ENCODE results near the gene SDE2.
"Not testable (repeated sequence)": the region's sequence is repeated elsewhere in the genome, so short reads cannot be mapped to it uniquely, and the experiment has no call there.

Gene SDE2

GRCh38 chr1:225996946-225997545, 2.1 kb downstream of the SDE2 start:
- H3K36me3 ChIP-seq (ENCODE audit: control insufficient read depth, insufficient read depth, low read length) = peaks cover 34% of the 10 kb centered on the region
- H3K4me1 ChIP-seq (ENCODE audit: control insufficient read depth, insufficient read depth, low read length, poor library complexity, severe bottlenecking) = peaks cover 18% of the 10 kb centered on the region
- H3K9me3 ChIP-seq (ENCODE audit: control insufficient read depth, low read length) = no peaks in the 10 kb centered on the region
- 100% methylated on average over 2 of the region's 5 CpGs for WGBS, 2 experiments (ENCODE audit: insufficient coverage in 2 of 2)
- no peak overlapping the region for H3K27ac ChIP-seq (ENCODE audit: low read depth, low read length, severe bottlenecking)
- H3K4me3 ChIP-seq (ENCODE audit: extremely low read depth, insufficient read depth, low read length, poor library complexity, severe bottlenecking) = no peak overlapping the region

DNA sequence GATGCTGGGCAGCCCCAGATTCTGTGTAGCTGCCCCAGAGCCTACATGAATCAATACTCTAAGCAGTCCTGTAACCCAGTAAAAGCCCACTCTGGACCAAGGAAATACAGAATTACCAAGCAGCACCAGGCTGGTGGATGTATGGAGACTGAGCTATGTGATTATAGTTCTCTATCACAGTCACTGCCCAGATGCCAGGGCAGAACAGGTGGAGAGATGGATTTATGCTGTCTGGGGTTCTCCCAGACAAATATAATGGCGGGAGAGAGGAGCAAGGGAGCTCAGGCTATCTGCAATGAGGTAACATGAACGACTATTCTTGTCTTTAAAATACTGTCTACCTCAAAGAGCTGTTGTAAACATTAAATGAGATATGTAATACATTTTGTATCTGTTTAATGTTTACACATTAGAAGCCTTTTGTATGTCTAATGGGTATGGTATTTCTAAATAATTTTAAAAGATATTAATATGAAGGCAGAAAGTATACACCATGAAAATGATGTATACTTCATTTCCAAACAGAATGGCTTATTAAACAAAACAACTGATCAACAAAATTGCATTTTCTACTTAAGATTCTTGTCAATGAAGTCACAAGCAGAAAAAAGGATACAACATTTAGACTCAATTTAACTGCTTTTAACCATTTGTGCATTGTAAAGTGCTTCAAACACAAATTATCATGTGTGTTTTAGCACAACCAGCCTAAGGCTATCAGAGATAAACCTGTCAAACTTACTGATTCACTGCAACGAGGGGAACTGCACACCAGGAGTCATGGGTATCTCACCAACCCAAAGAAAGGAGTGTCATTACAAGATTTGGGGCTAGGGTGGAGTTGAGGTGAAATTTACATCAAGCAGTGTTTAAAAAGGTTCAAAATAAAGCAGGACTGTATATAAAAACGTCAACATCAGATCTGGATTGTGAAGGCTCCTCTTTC, 3.0 kb downstream of the SDE2 start:
- Histone ChIP-seq H3K9me3 (ENCODE audit: control insufficient read depth, low read length) (no peaks in the 10 kb centered on the region), H3K36me3 (ENCODE audit: control insufficient read depth, insufficient read depth, low read length) (peaks cover 42% of the 10 kb centered on the region), H3K4me1 (ENCODE audit: control insufficient read depth, insufficient read depth, low read length, poor library complexity, severe bottlenecking) (peaks cover 17% of the 10 kb centered on the region), H3K27ac (ENCODE audit: low read depth, low read length, severe bottlenecking) (no peak overlapping the region), H3K4me3 (ENCODE audit: extremely low read depth, insufficient read depth, low read length, poor library complexity, severe bottlenecking) (no peak overlapping the region)
- 84 to 90% methylated on average over 2 to 3 of the region's 4 CpGs for WGBS, 2 experiments (ENCODE audit: insufficient coverage in 2 of 2)

GRCh38 chr1:225990705-225991464, 8.3 kb downstream of the SDE2 start:
- Histone ChIP-seq H3K27ac (ENCODE audit: low read depth, low read length, severe bottlenecking) (no peak overlapping the region), H3K9me3 (ENCODE audit: control insufficient read depth, low read length) (no peaks in the 10 kb centered on the region), H3K36me3 (ENCODE audit: control insufficient read depth, insufficient read depth, low read length) (peaks cover 87% of the 10 kb centered on the region), H3K4me1 (ENCODE audit: control insufficient read depth, insufficient read depth, low read length, poor library complexity, severe bottlenecking) (no peaks in the 10 kb centered on the region), H3K4me3 (ENCODE audit: extremely low read depth, insufficient read depth, low read length, poor library complexity, severe bottlenecking) (no peak overlapping the region)
- 94 to 97% methylated on average over 5 of the region's 5 CpGs for WGBS, 2 experiments (ENCODE audit: insufficient coverage in 2 of 2)

DNA sequence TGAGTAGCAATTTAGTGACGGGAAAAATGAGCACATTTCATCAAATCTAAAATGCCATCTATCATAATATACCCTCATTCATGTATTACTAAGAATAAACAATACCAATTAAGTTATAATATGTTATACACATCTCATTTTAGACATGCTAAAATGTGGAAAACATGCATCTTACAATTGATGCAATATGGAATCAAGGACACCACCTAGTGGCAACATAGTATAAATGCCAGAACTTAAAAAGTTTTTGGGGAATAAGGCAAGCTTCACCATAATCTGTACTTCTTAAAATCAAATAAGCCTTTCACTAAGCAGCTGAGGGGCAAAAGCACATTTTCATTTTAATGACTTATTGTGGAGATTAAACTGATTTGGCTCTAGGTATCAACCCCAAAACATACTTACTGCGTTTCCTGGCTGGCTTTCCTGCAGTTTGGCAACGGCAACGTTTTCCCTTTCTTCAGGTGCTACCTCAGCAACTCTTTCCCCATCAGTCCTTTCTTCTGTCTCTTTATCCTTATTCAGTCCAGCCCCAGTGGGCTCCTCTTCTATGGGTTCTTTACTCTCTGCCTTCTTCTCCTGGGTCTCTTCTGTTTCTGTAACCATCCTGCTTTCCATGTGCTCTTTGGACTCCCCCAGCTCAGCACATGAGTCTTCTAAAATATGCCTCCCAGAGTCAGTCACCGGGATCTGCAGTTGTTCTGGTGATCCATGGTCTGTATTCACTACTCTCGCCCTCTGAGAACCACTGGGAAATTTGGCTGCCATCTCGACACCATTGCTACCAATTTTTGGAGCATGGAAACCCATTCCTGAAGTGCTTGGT, 11.4 kb downstream of the SDE2 start:
- Histone ChIP-seq H3K36me3 (ENCODE audit: control insufficient read depth, insufficient read depth, low read length) (peaks cover 91% of the 10 kb centered on the region), H3K9me3 (ENCODE audit: control insufficient read depth, low read length) (no peaks in the 10 kb centered on the region), H3K4me3 (ENCODE audit: extremely low read depth, insufficient read depth, low read length, poor library complexity, severe bottlenecking) (no peak overlapping the region), H3K4me1 (ENCODE audit: control insufficient read depth, insufficient read depth, low read length, poor library complexity, severe bottlenecking) (no peaks in the 10 kb centered on the region), H3K27ac (ENCODE audit: low read depth, low read length, severe bottlenecking) (no peak overlapping the region)
- 91% methylated on average over 5 to 6 of the region's 7 CpGs for WGBS, 2 experiments (ENCODE audit: insufficient coverage in 2 of 2)

DNA sequence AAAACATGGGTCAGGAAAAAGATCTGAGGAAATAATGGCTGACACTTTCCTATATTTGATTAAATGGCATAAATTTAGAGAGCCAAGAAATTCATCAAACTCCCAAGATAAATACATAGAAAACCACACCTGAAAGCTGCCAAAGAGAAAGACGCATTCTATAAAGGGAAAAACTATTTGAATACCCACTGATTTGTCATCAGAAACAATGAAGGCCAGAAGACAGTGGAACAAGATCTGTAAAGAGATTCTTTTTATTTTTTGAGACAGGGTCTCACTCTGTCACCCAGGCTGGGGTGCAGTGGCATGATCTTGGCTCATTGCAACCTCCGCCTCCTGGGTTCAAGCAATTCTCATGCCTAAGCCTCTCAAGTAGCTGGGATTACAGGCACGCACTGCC, 17.4 kb downstream of the SDE2 start:
- WGBS, 2 experiments (ENCODE audit: insufficient coverage in 2 of 2) = 92 to 95% methylated on average over 2 of the region's 3 CpGs
- Histone ChIP-seq H3K4me1 (ENCODE audit: control insufficient read depth, insufficient read depth, low read length, poor library complexity, severe bottlenecking) (no peaks in the 10 kb centered on the region), H3K36me3 (ENCODE audit: control insufficient read depth, insufficient read depth, low read length) (peaks cover 76% of the 10 kb centered on the region), H3K9me3 (ENCODE audit: control insufficient read depth, low read length) (no peaks in the 10 kb centered on the region), H3K27ac (ENCODE audit: low read depth, low read length, severe bottlenecking) (no peak overlapping the region), H3K4me3 (ENCODE audit: extremely low read depth, insufficient read depth, low read length, poor library complexity, severe bottlenecking) (no peak overlapping the region)

DNA sequence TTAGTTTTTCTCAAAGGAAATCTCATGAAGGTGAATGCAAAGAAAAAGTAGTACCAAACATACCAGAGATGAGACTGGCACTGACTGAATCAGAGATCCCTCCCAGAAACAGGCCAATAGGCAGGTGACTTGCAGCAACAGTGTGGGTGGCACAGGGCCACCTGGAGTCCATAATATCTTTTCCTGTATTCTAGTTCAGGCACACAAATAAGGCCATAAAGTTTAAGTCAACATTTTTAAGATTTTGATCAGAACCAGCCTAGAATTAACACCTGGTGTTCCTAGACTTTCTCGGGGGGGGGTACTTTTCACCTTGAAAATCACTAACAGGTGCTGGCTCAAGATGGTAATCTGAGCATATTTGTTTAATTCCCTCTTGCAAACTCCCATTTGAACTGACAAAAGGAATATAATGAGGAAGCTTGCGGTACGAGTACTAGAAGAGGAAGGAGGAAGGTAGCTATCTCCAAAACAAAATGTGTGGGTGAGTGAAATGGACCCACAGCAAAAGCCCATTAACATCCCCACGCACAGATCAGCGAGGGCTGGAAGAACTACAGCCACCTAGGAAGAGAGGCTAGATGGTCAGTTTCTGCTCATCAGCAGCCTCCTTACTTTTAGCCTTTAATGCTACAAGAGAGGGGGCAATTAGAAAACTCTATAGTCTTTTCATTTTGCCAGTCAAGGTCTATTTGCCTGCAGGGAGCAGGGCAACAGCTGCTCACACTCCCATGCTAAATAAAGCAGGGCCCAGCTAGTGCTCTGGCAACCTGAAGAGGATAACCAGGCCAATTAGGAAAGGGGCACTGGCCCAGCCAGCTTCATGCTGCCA, 18.9 kb downstream of the SDE2 start:
- WGBS, 2 experiments (ENCODE audit: insufficient coverage in 2 of 2) = 95% methylated on average over 5 of the region's 5 CpGs; no CpG with 5 or more reads in 1 of the 2 experiments
- H3K4me1 ChIP-seq (ENCODE audit: control insufficient read depth, insufficient read depth, low read length, poor library complexity, severe bottlenecking) = no peaks in the 10 kb centered on the region
- no peak overlapping the region for H3K27ac ChIP-seq (ENCODE audit: low read depth, low read length, severe bottlenecking)
- no peaks in the 10 kb centered on the region for H3K9me3 ChIP-seq (ENCODE audit: control insufficient read depth, low read length)
- H3K4me3 ChIP-seq (ENCODE audit: extremely low read depth, insufficient read depth, low read length, poor library complexity, severe bottlenecking) = no peak overlapping the region
- H3K36me3 ChIP-seq (ENCODE audit: control insufficient read depth, insufficient read depth, low read length) = peaks cover 61% of the 10 kb centered on the region

DNA sequence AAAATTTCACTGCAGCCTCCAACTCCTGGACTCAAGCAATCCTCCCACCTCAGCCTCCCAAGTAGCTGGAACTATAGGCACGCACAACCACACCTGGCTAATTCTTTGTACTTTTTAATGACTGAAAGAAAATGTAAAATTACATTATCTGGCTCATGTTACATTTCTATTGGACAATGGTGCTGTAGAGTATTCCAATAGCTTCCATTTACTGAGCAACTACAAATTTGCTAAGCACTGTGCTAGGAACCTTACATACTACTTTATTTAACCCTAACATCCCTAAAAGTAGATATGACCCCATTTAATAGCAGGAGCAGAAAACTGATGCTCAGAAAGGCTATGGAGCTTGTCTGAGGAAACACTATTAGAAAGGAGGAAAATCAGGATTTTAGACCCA, 19.7 kb downstream of the SDE2 start:
- Histone ChIP-seq H3K9me3 (ENCODE audit: control insufficient read depth, low read length) (no peaks in the 10 kb centered on the region), H3K4me1 (ENCODE audit: control insufficient read depth, insufficient read depth, low read length, poor library complexity, severe bottlenecking) (no peaks in the 10 kb centered on the region), H3K36me3 (ENCODE audit: control insufficient read depth, insufficient read depth, low read length) (peaks cover 53% of the 10 kb centered on the region), H3K4me3 (ENCODE audit: extremely low read depth, insufficient read depth, low read length, poor library complexity, severe bottlenecking) (no peak overlapping the region), H3K27ac (ENCODE audit: low read depth, low read length, severe bottlenecking) (no peak overlapping the region)
- WGBS, 2 experiments (ENCODE audit: insufficient coverage in 2 of 2) = no CpG with 5 or more reads among the region's 1 CpG

- H3K4me3 ChIP-seq (ENCODE audit: extremely low read depth, insufficient read depth, low read length, poor library complexity, severe bottlenecking) = no peak overlapping the region
- no peaks in the 10 kb centered on the region for H3K9me3 ChIP-seq (ENCODE audit: control insufficient read depth, low read length)
- no peaks in the 10 kb centered on the region for H3K4me1 ChIP-seq (ENCODE audit: control insufficient read depth, insufficient read depth, low read length, poor library complexity, severe bottlenecking)
- WGBS, 2 experiments (ENCODE audit: insufficient coverage in 2 of 2) = 94 to 96% methylated on average over 11 to 12 of the region's 15 CpGs
- H3K36me3 ChIP-seq (ENCODE audit: control insufficient read depth, insufficient read depth, low read length) = peaks cover 41% of the 10 kb centered on the region
- no peak overlapping the region for H3K27ac ChIP-seq (ENCODE audit: low read depth, low read length, severe bottlenecking)
Observed at GRCh38 chr1:225977937-225978748, 21.0 kb downstream of the SDE2 start.

GRCh38 chr1:225975146-225975545, 24.0 kb downstream of the SDE2 start:
- peaks cover 15% of the 10 kb centered on the region for H3K36me3 ChIP-seq (ENCODE audit: control insufficient read depth, insufficient read depth, low read length)
- 93 to 97% methylated on average over 5 to 11 of the region's 12 CpGs for WGBS, 2 experiments (ENCODE audit: insufficient coverage in 2 of 2)

More at GRCh38 chr1:225975146-225975545, 24.0 kb downstream of the SDE2 start:
- H3K9me3 ChIP-seq (ENCODE audit: control insufficient read depth, low read length); H3K4me1 ChIP-seq (ENCODE audit: control insufficient read depth, insufficient read depth, low read length, poor library complexity, severe bottlenecking); H3K4me3 ChIP-seq (ENCODE audit: extremely low read depth, insufficient read depth, low read length, poor library complexity, severe bottlenecking); H3K27ac ChIP-seq (ENCODE audit: low read depth, low read length, severe bottlenecking): not testable (repeated sequence)

Data from mesodermal cell (in vitro differentiated cells).